ENCODE results near the gene C1orf226. TPM values are rescaled to one million over a fixed set of nuclear protein-coding genes. Genes with fewer than 3 reads are reported as not detected.

Gene C1orf226
- total RNA-seq, 4 donors from 2014 or later: 2.5 to 10.2 (median 3.7) TPM

DNA sequence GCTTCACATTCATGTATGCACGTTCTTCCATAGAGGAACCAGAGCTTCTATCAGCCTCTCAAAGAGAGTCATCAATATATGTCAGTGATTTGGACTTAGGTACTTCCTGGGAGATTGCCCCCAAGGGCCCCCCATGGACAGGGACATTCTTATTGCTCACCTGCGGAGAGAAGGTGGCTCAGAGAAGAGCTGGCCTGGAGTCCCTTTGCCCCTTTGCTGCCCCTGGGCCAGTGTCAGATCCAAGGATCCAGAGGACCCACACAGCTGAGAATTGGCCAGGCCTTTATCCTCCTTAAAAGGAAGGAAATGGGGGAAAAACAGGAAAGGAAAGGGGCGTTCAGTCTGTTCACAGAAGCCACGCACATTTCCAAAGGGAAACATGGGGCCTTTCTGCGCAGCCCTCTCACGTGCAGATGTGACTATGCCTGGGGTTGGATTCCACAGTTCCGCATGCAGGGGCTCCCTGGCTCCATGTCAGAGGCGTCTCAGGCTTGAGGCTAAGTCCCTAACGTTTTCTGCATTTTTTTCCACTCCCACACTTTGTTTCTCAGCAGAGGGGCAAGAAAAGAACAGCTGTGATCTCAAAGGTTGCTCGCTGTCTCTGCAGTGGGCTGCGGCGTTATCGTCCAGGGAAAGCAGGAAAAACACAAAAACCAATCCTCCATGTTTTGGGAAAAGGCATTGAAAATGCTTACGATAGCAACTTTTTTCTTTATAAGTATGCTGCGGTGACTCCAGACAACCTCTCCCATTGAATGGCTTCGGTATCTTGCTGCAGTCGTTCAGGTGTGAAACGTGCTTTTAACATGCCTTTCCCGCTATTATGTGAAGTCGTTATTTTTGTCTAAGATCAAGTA lies 5.9 kb downstream of the C1orf226 start:
- ATAC-seq (ENCODE audit: low FRiP score) (no peak), DNase-seq (ENCODE audit: low spot score) (no peak)
- no peak for TF ChIP-seq CTCF (IDR thresholded peaks at IDR 0.05)

- no peak for TF ChIP-seq CTCF (IDR thresholded peaks at IDR 0.05)
- ATAC-seq (ENCODE audit: low FRiP score) (no peak), DNase-seq (ENCODE audit: low spot score) (no peak)
Measured at GRCh38 chr1:162388083-162388594, 6.6 kb downstream of the C1orf226 start.

DNA sequence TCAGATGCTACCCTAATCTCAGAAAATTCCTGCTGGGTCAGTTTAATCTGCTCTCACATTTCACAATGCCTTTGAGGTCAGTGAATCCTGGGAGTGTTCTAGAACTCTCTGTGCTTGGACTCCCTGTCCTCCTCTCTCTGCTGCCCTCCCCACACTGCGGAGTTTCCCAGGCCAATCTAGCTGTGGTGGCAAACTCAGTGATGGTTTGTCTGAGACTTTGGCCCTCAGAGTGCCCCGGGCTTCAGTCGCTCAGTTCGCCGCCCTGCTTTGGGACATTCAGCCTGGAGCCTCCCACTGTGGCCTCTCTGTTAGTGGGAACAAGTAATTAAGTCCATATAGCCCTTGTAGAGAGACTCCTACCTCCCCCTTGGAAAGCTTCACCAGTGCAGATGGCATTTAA lies 7.1 kb downstream of the C1orf226 start:
- DNase-seq (ENCODE audit: low spot score): no peak
- no peak for TF ChIP-seq CTCF (IDR thresholded peaks at IDR 0.05)
- peak; percentile 24 for ATAC-seq (ENCODE audit: low FRiP score)

DNA sequence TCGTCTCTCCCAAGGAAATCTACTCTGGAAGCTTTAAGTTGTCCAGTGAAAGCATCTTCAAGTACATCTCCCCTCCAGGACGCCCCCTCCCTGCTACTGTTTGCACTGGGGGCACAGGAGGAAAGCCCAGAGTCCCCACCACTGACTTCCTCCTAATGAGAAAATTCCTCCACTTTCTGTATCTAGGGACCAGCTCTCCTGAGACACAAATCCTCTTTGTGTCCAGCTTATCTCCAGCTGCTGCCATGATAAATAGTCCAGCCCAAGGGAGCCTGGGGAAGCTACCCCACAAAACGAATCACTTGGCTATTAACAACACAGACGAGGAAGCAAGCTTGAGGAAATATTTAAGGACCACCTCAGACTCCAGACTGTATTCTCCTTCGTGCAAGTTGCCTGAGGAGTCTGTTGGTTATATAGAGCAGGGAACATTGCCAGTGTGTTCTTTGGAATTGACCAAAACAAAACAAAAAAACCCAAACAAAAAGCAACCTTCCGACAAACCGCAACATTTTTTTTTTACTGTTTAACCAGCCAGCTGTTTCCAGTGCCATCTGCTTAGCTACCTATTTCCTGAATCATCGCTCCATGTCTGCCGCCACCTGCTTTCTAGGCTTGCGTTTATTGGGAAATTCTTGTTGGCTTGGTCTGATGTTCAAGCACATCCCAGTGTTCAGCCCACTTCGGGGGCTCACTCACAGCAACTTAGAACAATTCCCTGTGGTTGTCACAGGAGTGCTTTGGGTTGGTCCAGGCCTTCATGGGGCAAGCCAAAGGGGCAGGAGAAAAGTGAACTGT lies 7.7 kb downstream of the C1orf226 start:
- DNase-seq (ENCODE audit: low spot score): no peak
- no peak for TF ChIP-seq CTCF (IDR thresholded peaks at IDR 0.05)
- ATAC-seq (ENCODE audit: low FRiP score): no peak

- no peak for DNase-seq (ENCODE audit: low spot score)
- no peak for ATAC-seq (ENCODE audit: low FRiP score)
- TF ChIP-seq CTCF (IDR thresholded peaks at IDR 0.05): no peak
Measured at GRCh38 chr1:162389971-162390370, 8.4 kb downstream of the C1orf226 start.

DNA sequence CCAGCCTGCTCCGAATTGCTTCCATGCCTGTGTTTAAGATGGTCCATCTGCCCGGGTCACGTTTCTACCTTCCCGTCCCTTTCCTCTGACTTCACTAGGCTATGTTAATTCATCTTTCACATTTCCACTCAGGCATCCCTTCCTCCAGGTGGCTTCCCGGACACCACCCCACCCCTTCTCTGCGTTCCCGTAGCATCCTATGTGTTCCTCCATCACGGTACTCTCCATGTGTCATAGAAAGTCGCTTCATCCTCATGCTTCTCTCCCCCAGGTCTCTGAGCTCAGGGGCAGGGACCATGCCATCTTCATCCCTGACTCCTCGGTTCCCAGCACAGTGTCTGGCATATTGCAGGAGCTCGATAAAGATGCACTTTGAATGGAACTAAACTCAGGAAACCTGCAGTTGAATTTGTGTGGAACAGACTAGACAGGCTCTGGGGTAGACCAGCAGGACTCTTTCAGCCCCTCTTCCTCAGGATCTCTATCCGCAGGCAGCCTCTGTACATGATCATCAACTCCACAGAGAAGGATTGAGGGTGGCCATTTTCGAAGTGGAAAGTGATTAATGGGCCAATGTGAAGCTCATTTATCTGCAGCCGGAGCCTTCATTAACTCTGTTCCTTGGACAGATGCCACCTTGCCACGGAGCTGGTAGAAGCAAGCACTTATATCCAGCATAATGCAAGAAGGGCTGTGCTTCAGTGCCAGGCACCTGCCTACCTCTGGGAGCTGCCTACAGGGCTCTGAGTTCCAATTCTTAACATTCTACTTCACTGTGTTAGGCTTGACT lies 9.1 kb downstream of the C1orf226 start:
- TF ChIP-seq CTCF (IDR thresholded peaks at IDR 0.05): no peak
- no peak for ATAC-seq (ENCODE audit: low FRiP score)
- DNase-seq (ENCODE audit: low spot score): no peak
